ENCODE data around the gene HDAC10. TPM values are rescaled to one million over a fixed set of nuclear protein-coding genes. Genes with fewer than 3 reads are reported as not detected.

Gene HDAC10, protein sequence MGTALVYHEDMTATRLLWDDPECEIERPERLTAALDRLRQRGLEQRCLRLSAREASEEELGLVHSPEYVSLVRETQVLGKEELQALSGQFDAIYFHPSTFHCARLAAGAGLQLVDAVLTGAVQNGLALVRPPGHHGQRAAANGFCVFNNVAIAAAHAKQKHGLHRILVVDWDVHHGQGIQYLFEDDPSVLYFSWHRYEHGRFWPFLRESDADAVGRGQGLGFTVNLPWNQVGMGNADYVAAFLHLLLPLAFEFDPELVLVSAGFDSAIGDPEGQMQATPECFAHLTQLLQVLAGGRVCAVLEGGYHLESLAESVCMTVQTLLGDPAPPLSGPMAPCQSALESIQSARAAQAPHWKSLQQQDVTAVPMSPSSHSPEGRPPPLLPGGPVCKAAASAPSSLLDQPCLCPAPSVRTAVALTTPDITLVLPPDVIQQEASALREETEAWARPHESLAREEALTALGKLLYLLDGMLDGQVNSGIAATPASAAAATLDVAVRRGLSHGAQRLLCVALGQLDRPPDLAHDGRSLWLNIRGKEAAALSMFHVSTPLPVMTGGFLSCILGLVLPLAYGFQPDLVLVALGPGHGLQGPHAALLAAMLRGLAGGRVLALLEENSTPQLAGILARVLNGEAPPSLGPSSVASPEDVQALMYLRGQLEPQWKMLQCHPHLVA
- 10 to 100 TPM; 55.2 to 60.0 TPM for total RNA-seq

DNA sequence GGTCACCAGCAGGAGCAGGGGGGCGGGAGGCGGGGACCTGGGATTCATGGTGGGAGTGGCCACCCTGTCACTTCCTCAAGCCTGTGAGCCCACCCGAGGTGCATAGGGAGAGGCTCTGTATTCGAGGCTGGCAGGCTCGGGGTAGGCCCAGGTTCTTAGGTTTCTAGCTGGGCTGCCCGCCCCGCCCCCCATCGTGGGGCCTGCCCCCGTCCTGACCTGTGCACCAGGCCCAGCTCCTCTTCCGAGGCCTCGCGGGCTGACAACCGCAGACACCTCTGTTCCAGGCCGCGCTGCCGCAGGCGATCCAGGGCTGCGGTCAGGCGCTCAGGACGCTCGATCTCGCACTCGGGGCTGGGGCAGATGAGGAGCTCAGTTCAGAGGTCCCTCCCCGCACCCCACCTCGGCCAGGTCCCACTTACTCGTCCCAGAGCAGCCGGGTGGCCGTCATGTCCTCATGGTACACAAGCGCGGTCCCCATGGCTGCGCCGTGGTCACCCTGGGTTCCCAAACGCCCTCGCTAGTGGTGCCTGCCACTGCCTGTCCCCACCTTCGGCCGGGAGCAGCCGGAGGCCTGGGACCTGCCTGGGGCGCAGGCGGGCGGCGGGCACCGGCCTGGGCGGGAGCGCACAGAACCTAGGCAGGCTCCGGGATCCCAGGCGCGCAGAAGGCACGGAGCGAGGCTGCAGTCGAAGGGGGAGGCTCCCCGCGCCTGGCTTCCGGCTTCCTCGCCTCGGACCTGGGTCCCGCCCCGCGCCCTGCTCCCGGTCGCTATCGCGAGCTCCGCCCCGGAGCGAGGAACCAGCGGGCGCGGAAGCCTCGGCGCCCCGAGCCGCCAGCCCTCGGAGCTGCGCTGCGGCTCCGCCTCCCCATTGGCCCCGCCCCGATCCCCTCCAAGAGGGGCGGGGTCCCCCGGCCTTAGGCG, at the start of gene HDAC10:
TSS of gene HDAC10 (minus strand) at position 711 of the 922 bp plus-strand sequence. CDS start at position 478, 233 bp downstream.
- no peaks in the 10 kb centered on the region for H3K36me3 ChIP-seq
- no peaks in the 10 kb centered on the region for H3K27me3 ChIP-seq (replicated peaks; ENCODE audit: insufficient read depth)
- peak within 1 kb of the TSS; percentile 82 for H3K4me3 ChIP-seq
- peaks cover 16 to 37% of the 10 kb centered on the region in 2 donors for H3K4me1 ChIP-seq (ENCODE audit: control insufficient read depth in 1 of 2, low read depth in 2 of 2)
- TF ChIP-seq, protein P1, sequence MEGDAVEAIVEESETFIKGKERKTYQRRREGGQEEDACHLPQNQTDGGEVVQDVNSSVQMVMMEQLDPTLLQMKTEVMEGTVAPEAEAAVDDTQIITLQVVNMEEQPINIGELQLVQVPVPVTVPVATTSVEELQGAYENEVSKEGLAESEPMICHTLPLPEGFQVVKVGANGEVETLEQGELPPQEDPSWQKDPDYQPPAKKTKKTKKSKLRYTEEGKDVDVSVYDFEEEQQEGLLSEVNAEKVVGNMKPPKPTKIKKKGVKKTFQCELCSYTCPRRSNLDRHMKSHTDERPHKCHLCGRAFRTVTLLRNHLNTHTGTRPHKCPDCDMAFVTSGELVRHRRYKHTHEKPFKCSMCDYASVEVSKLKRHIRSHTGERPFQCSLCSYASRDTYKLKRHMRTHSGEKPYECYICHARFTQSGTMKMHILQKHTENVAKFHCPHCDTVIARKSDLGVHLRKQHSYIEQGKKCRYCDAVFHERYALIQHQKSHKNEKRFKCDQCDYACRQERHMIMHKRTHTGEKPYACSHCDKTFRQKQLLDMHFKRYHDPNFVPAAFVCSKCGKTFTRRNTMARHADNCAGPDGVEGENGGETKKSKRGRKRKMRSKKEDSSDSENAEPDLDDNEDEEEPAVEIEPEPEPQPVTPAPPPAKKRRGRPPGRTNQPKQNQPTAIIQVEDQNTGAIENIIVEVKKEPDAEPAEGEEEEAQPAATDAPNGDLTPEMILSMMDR (IDR thresholded peaks at IDR 0.05), result no peak
- DNase-seq (ENCODE audit: low spot score) (no peak), ATAC-seq (ENCODE audit: insufficient number of reproducible peaks, low FRiP score, low read depth) (peak; percentile 39)
- peak within 1 kb of the TSS; percentile 53 to 56 for H3K27ac ChIP-seq
- H3K9me3 ChIP-seq, result no peaks in the 10 kb centered on the region

DNA sequence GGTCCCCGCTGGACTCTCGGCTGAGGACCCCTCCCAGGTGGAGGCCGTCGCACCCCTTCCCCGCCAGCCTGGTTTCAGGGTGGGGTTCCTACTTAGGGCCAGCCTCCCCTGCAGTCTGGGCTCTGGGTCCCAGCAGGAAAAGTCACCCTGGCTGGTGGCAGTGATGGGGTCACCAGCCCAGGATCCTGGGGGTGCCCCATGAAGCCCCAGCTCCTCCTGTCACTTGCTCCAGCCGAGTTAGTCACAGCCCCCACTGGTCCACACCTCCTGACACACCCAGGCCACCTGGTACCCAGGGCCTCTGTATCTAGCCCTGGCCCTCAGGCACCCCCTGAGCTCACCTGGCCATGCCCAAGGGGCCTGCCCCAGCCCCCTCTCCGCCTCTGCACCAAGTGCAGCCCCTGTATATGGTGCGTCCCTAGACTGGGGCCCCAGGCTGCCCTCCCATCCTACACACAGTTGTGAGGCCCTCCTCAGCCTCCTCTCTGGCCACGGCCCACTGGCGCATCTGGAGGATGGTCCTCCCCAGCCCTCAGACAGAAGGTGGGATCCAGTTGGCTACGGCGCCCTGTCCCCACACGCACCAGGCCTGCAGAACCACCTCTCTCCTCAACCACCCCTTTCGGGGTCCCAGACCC, 49.7 kb upstream of the HDAC10 start:
- DNase-seq (ENCODE audit: low spot score), result no peak
- H3K4me1 ChIP-seq (ENCODE audit: control insufficient read depth in 1 of 2, low read depth in 2 of 2), result peaks cover 68 to 93% of the 10 kb centered on the region in 2 donors
- TF ChIP-seq, protein P1 (IDR thresholded peaks at IDR 0.05), result no peak
- no peaks in the 10 kb centered on the region for H3K27me3 ChIP-seq (replicated peaks; ENCODE audit: insufficient read depth)
- H3K4me3 ChIP-seq, result no peak overlapping the region
- no peak overlapping the region for H3K27ac ChIP-seq
- H3K9me3 ChIP-seq, result no peaks in the 10 kb centered on the region
- ATAC-seq (ENCODE audit: insufficient number of reproducible peaks, low FRiP score, low read depth), result no peak
- H3K36me3 ChIP-seq, result no peaks in the 10 kb centered on the region

DNA sequence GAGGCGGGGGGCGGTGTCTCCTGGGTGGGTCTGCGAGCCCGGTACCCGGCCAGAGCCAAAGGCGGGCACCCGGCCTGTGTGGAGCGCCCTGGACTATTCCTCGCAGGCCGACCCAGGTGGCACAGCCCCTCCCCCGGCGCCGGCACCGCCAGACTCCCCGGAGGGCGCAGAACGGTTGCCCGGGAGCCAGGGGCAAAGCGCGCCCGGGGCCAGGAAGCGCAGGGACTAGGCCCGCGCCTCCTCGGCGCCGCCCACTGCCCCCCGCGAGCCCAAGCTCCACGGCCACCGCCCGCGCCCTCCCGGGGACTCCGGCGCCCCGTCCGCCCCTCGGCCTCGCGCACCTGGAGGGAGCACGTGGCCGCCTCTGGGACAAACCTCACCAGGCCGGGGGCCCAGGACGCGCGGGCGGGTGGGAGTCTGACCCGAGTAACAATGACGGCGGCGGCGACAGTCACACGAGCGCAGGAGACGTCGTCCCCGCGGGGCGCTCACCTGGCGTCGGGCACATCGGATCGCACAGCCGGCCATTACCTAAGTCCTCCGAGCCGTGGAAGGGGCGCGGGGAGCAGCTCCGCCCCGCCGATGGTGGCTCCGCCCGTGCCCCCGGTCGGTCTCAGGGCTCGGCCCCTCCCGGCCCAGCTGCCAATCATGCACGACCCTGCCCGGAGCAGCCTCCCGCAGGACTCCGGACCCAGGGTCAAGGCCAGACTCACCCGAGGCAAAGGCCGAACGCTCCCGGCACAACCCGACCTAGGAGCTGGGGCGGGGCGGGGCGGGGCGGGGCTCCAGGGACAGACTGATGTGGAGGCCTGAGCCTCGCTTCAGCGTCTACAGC, 48.9 kb upstream of the HDAC10 start:
- H3K4me1 ChIP-seq (ENCODE audit: control insufficient read depth in 1 of 2, low read depth in 2 of 2), result peaks cover 62 to 86% of the 10 kb centered on the region in 2 donors
- H3K27ac ChIP-seq, result no peak overlapping the region

More for the DNA sequence above, 48.9 kb upstream of the HDAC10 start:
- H3K36me3 ChIP-seq, result no peaks in the 10 kb centered on the region
- H3K27me3 ChIP-seq (replicated peaks; ENCODE audit: insufficient read depth), result no peaks in the 10 kb centered on the region
- peak overlapping the region; percentile 54 for H3K4me3 ChIP-seq
- ATAC-seq (ENCODE audit: insufficient number of reproducible peaks, low FRiP score, low read depth) (no peak), DNase-seq (ENCODE audit: low spot score) (no peak)
- TF ChIP-seq, protein P1 (IDR thresholded peaks at IDR 0.05), result no peak
- H3K9me3 ChIP-seq, result no peaks in the 10 kb centered on the region
